WERI-Rb-1 (cell line): ENCODE data around the gene IQGAP1.

Source experiments
- DNase-seq: peaks from one replicate; pipeline ENCODE4 v3.0.0-alpha.2; 2020
- H3K27ac ChIP-seq: fragments of 250-450 bp; sonication (Bioruptor Pico); 2 replicates; pipeline ENCODE4 v1.5.1; 2020; ENCODE audit warnings: mild to moderate bottlenecking, moderate library complexity
- H3K27me3 ChIP-seq: fragments of 250-450 bp; sonication (Bioruptor Pico); 2 replicates; pipeline ENCODE4 v1.5.1; 2021; ENCODE audit warnings: mild to moderate bottlenecking, low read depth, moderate library complexity; ENCODE audit not compliant: insufficient read depth, severe bottlenecking
- H3K36me3 ChIP-seq: fragments of 250-450 bp; sonication (Bioruptor Pico); 2 replicates; pipeline ENCODE4 v1.5.1; 2020; ENCODE audit warnings: mild to moderate bottlenecking, moderate library complexity
- H3K4me3 ChIP-seq: 2 replicates; pipeline ENCODE4 v1.5.1; 2011; ENCODE audit warnings: low read depth, mild to moderate bottlenecking, control low read depth, low read length
- H3K9me3 ChIP-seq: fragments of 250-450 bp; sonication (Bioruptor Pico); 2 replicates; pipeline ENCODE4 v1.5.1; 2021; ENCODE audit warnings: mild to moderate bottlenecking, moderate library complexity; ENCODE audit not compliant: severe bottlenecking
- CTCF ChIP-seq: IDR thresholded peaks from 2 replicates; pipeline ENCODE4 v1.5.1; 2011; ENCODE audit warnings: low read depth, mild to moderate bottlenecking, control low read depth, inconsistent platforms, low read length

Gene IQGAP1

GRCh38 chr15:90469723-90470122, 81.7 kb downstream of the IQGAP1 start:
- Histone ChIP-seq H3K9me3 (no peaks in the 10 kb centered on the region), H3K4me3 (no peak overlapping the region), H3K36me3 (peaks cover 24% of the 10 kb centered on the region), H3K27ac (no peak overlapping the region), H3K27me3 (no peaks in the 10 kb centered on the region)
- DNase-seq: no peak
- no peak for TF ChIP-seq CTCF

- TF ChIP-seq CTCF: no peak
- no peak for DNase-seq
- no peaks in the 10 kb centered on the region for H3K9me3 ChIP-seq
- no peak overlapping the region for H3K4me3 ChIP-seq
- no peak overlapping the region for H3K27ac ChIP-seq
- no peaks in the 10 kb centered on the region for H3K27me3 ChIP-seq
- peaks cover 27% of the 10 kb centered on the region for H3K36me3 ChIP-seq
These were observed 82.4 kb downstream of the IQGAP1 start for GRCh38 chr15:90470453-90470852.

- peaks cover 27% of the 10 kb centered on the region for H3K36me3 ChIP-seq
- no peaks in the 10 kb centered on the region for H3K27me3 ChIP-seq
- H3K9me3 ChIP-seq: no peaks in the 10 kb centered on the region
- DNase-seq: no peak
- TF ChIP-seq CTCF: no peak
- H3K27ac ChIP-seq: no peak overlapping the region
- H3K4me3 ChIP-seq: no peak overlapping the region
These were observed 83.1 kb downstream of the IQGAP1 start for GRCh38 chr15:90471126-90471525.

DNA sequence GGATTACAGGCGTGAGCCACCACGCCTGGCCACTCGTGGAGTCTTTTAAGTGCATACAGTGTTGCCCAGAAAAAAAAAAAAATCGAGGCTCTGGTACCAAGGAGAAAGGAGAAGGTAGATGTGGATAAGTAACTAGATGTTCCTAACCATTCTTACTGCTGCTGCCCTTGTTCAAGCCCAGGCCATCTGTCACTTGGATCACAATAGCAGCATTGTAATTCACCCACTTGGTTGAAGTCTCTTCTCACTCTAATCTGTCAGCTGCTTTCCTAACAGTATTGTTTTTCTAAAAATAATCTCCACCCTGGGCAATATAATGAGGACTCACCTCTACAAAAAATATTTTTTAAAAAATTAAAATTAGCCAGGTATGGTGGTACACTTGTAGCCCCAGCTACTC, 83.7 kb downstream of the IQGAP1 start:
- no peak for TF ChIP-seq CTCF
- no peak overlapping the region for H3K4me3 ChIP-seq
- peak; percentile 18 for DNase-seq
- no peaks in the 10 kb centered on the region for H3K27me3 ChIP-seq
- H3K27ac ChIP-seq: no peak overlapping the region
- no peaks in the 10 kb centered on the region for H3K9me3 ChIP-seq
- H3K36me3 ChIP-seq: peaks cover 27% of the 10 kb centered on the region

DNA sequence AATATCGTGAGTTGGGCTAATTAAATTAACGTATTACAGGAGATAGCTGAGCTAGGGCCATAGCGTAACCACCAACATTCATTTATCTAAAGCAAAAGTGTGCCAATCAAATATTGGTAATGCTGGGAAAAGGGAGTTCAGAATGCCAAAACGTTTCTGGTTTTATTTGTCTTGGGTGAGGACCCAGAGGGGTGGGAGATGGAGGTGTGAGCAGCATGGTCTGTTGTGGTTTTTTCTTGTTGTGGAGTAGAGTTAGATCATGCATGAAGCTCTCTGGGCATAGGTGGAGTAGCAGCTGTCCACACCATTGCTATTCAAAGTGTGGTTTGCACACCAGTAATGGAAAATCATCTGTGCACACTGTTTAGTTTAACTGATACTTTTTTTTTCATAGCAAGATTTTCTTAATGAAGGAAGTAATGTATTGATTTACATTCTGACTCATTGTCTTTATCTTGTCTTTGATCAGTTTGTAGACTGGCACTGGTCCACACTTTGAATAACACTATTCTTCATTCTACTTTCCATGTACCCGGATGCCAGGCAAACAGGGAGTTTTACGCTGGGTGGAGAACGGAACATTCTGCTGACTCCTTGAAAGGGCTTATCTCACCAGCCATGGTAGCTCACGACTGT, 90.9 kb downstream of the IQGAP1 start:
- Histone ChIP-seq H3K4me3 (no peak overlapping the region), H3K36me3 (peaks cover 27% of the 10 kb centered on the region)

More for the DNA sequence above, 90.9 kb downstream of the IQGAP1 start:
- H3K27me3 ChIP-seq: no peaks in the 10 kb centered on the region
- no peak overlapping the region for H3K27ac ChIP-seq
- DNase-seq: no peak
- H3K9me3 ChIP-seq: no peaks in the 10 kb centered on the region
- no peak for TF ChIP-seq CTCF
